Measurements from ENCODE around the gene NEU2. TPM values are rescaled to one million over a fixed set of nuclear protein-coding genes. Genes with fewer than 3 reads are reported as not detected.
A peak's percentile ranks its signal among the peaks of the same experiment; 100 is the strongest.

NEU2 gene
- total and polyA plus RNA-seq, 2 of the 4 experiments (the other 2 are of a cell fraction) = not detected

DNA sequence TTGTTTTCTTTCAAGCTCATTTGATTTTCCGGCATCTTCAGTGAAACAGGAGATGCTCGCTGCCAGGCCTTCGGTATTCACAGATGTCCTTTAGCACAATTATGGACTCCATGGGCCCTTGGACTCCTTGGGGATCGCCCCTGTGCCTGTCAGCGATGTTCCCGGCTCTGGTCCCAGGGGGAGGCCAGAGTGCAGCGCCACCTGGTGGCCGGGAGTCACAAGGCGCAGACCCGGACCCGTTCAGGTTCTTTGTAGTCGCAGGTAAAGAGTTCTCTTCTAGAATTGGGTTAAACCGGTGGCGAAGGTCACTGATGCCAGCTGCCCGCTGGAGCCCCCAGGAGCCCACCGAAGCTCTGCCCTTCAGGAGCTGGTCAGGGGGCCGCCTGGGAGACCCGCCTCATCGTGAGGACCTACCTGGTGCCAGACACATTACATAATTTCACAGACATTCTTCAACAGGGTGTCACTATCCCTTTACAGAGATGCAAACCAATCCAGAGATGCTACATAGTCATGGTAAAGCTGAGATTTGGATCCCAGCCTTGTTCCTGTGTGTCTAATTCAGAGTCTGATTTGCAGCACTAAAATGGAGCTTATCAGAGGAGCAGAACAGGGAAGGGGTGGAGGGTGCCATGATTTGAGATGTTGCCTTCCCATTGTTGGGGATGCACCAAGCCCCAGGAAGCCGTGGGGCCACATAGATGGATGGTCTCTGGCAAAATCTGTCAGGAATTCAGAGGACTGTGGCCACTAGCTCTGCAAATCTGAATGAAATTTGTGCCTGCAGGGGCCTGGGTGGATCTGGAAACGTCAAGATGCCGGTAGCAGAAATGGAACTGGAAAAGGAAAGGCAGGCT lies 21.7 kb downstream of the NEU2 start:
- H4K5ac ChIP-seq (ENCODE audit: low read depth, low read length) = no peak overlapping the region
- no peak overlapping the region for H4K91ac ChIP-seq (ENCODE audit: insufficient read depth, low read depth, low read length)
- dilution Hi-C loops (cut with HindIII; ENCODE audit: low sequenced_read_pairs, unreplicated experiment) = no loop called here
- H3K23ac ChIP-seq (ENCODE audit: low read depth, low read length) = no peak overlapping the region
- WGBS, 2 experiments (ENCODE audit: extremely low coverage in 2 of 2, insufficient read length in 1 of 2) = 23% methylated on average over 14 of the region's 22 CpGs; no CpG with 5 or more reads in 1 of the 2 experiments
- H3K56ac ChIP-seq (ENCODE audit: extremely low read depth, insufficient read depth, low read length) = no peak overlapping the region
- ATAC-seq (ENCODE audit: low read depth) (peak; percentile 87), DNase-seq (peak; percentile 23)
- in situ Hi-C loops (cut with MboI; ENCODE audit: low sequenced_read_pairs) = loop anchor here (10.0 kb wide), 1 partner anchor 199 kb away; no protein-coding TSS in a partner anchor
- POLR2A ChIA-PET (ENCODE audit: unreplicated experiment) = no interaction called here
- peak overlapping the region; percentile 31 for H2AK9ac ChIP-seq (replicated peaks; ENCODE audit: low read depth, low read length, poor library complexity)
- H4K20me1 ChIP-seq (ENCODE audit: insufficient read depth, low read length) = no peaks in the 10 kb centered on the region
- H3K9me3 ChIP-seq (ENCODE audit: control insufficient read depth, insufficient read depth, low read length) = no peaks in the 10 kb centered on the region
- peak overlapping the region; percentile 80 for H2AFZ ChIP-seq (replicated peaks; ENCODE audit: low read length, poor library complexity)
- H3K9me1 ChIP-seq (ENCODE audit: insufficient read depth, low read length) = no peaks in the 10 kb centered on the region
- no peak overlapping the region for H2BK15ac ChIP-seq (ENCODE audit: low read depth, low read length)
- CTCF ChIA-PET = interaction anchor here (0.6 to 1.9 kb wide), 16 partner anchors 8 to 953 kb away, joined by 3 to 7 read pairs (median 3); partner anchors contain the start of gene ATG16L1
- intact Hi-C loops (cut with micrococcal nuclease) = loop anchor here (1.0 kb wide), 3 partner anchors 197 to 448 kb away; partner anchors contain the start of gene ATG16L1
- H3K9ac ChIP-seq (ENCODE audit: low read depth, low read length) = no peak overlapping the region
- H3K4ac ChIP-seq (ENCODE audit: low read depth, low read length) = no peak overlapping the region
- H2BK5ac ChIP-seq (ENCODE audit: low read depth, low read length, poor library complexity, severe bottlenecking) = no peak overlapping the region
- BruUV-seq (replicated peaks) = no TSS peak
- no peak overlapping the region for H2BK20ac ChIP-seq (ENCODE audit: low read depth, low read length)
- no peak overlapping the region for H3K14ac ChIP-seq (replicated peaks; ENCODE audit: low read depth, low read length)
- no peak overlapping the region for H3K18ac ChIP-seq (ENCODE audit: low read depth, low read length)
- no peak overlapping the region for H2AK5ac ChIP-seq (ENCODE audit: low read depth, low read length)
- no peaks in the 10 kb centered on the region for H3K36me3 ChIP-seq (ENCODE audit: control insufficient read depth, insufficient read depth, low read length)
- H3K27me3 ChIP-seq (ENCODE audit: control insufficient read depth, insufficient read depth, low read length) = peaks cover 28% of the 10 kb centered on the region
- no peak overlapping the region for H3K4me2 ChIP-seq (ENCODE audit: low read depth, low read length)
- H3K79me1 ChIP-seq (ENCODE audit: low read depth in 1 of 2, low read length in 2 of 2) = no peaks in the 10 kb centered on the region
- no peak overlapping the region for H4K8ac ChIP-seq (ENCODE audit: low read depth in 2 of 2, low read length in 2 of 2)
- no peaks in the 10 kb centered on the region for H3K4me1 ChIP-seq (ENCODE audit: control insufficient read depth, insufficient read depth, low read length)
- H2BK120ac ChIP-seq (ENCODE audit: low read depth, low read length) = no peak overlapping the region
- no peak overlapping the region for H3K27ac ChIP-seq (ENCODE audit: insufficient read depth, low read length)
- no peak for TF ChIP-seq MXI1 (IDR thresholded peaks at IDR 0.05; ENCODE audit: borderline replicate concordance, low read depth, low read length)
- peak; percentile 72 for TF ChIP-seq RAD21 (IDR thresholded peaks at IDR 0.05; ENCODE audit: low read length)
- no peak for TF ChIP-seq POLR2A (IDR thresholded peaks at IDR 0.05; ENCODE audit: low read depth, low read length)
- TF ChIP-seq, protein P1, sequence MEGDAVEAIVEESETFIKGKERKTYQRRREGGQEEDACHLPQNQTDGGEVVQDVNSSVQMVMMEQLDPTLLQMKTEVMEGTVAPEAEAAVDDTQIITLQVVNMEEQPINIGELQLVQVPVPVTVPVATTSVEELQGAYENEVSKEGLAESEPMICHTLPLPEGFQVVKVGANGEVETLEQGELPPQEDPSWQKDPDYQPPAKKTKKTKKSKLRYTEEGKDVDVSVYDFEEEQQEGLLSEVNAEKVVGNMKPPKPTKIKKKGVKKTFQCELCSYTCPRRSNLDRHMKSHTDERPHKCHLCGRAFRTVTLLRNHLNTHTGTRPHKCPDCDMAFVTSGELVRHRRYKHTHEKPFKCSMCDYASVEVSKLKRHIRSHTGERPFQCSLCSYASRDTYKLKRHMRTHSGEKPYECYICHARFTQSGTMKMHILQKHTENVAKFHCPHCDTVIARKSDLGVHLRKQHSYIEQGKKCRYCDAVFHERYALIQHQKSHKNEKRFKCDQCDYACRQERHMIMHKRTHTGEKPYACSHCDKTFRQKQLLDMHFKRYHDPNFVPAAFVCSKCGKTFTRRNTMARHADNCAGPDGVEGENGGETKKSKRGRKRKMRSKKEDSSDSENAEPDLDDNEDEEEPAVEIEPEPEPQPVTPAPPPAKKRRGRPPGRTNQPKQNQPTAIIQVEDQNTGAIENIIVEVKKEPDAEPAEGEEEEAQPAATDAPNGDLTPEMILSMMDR (conservative IDR thresholded peaks at IDR 0.05; ENCODE audit: low read depth, low read length) = peak; percentile 75
- TF ChIP-seq SMC3 (IDR thresholded peaks at IDR 0.05; ENCODE audit: low read depth, low read length) = peak; percentile 86
- TF ChIP-seq, protein P2, sequence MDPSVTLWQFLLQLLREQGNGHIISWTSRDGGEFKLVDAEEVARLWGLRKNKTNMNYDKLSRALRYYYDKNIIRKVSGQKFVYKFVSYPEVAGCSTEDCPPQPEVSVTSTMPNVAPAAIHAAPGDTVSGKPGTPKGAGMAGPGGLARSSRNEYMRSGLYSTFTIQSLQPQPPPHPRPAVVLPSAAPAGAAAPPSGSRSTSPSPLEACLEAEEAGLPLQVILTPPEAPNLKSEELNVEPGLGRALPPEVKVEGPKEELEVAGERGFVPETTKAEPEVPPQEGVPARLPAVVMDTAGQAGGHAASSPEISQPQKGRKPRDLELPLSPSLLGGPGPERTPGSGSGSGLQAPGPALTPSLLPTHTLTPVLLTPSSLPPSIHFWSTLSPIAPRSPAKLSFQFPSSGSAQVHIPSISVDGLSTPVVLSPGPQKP (IDR thresholded peaks at IDR 0.05; ENCODE audit: borderline replicate concordance, low read depth, low read length) = no peak
- no peak overlapping the region for H3K4me3 ChIP-seq (ENCODE audit: insufficient read depth, low read depth, low read length)

Measured in IMR-90 (cell line).